DOHH2 (cell line): ENCODE results near the gene PCDHGB3.
"Not testable (repeated sequence)": the region's sequence is repeated elsewhere in the genome, so short reads cannot be mapped to it uniquely, and the experiment has no call there.

Experiments used
- H3F3A ChIP-seq: fragments of 200-600 bp; sonication (generic), shearing (Covaris generic); 2 replicates; pipeline ENCODE4 v1.6.0; 2016; ENCODE audit warnings: antibody characterized with exemption, mild to moderate bottlenecking; ENCODE audit not compliant: control insufficient read depth, insufficient read depth
- H3K27ac ChIP-seq: fragments of 200-600 bp; sonication (generic); 2 replicates; pipeline ENCODE4 v1.5.1; 2014; ENCODE audit warnings: low read depth, mild to moderate bottlenecking, low read length, moderate library complexity
- H3K27me3 ChIP-seq: fragments of 200-600 bp; sonication (generic); 2 replicates; pipeline ENCODE4 v1.6.1; 2014; ENCODE audit warnings: mild to moderate bottlenecking, low read length, mixed read lengths; ENCODE audit not compliant: control insufficient read depth
- H3K36me3 ChIP-seq: fragments of 200-600 bp; sonication (generic); 2 replicates; pipeline ENCODE4 v1.6.1; 2014; ENCODE audit warnings: mild to moderate bottlenecking, low read length, moderate library complexity, mixed read lengths; ENCODE audit not compliant: control insufficient read depth
- H3K4me1 ChIP-seq: fragments of 200-600 bp; sonication (generic); 2 replicates; pipeline ENCODE4 v1.6.1; 2014; ENCODE audit warnings: mild to moderate bottlenecking, low read length, mixed read lengths; ENCODE audit not compliant: control insufficient read depth
- H3K4me2 ChIP-seq: fragments of 200-600 bp; sonication (generic); 2 replicates; pipeline ENCODE4 v1.6.0; 2014; ENCODE audit warnings: mild to moderate bottlenecking, low read length, moderate library complexity
- H3K4me3 ChIP-seq: fragments of 200-600 bp; sonication (generic); 2 replicates; pipeline ENCODE4 v1.5.1; 2014; ENCODE audit warnings: mild to moderate bottlenecking, low read length, mixed read lengths
- H3K79me2 ChIP-seq: fragments of 200-600 bp; sonication (generic); 2 replicates; pipeline ENCODE4 v1.6.1; 2014; ENCODE audit warnings: mild to moderate bottlenecking, low read length, mixed read lengths; ENCODE audit not compliant: control insufficient read depth
- H3K9me2 ChIP-seq: fragments of 200-600 bp; sonication (generic); replicated peaks from 2 replicates; pipeline ENCODE4 v1.6.1; 2014; ENCODE audit warnings: mild to moderate bottlenecking, low read length, mixed read lengths; ENCODE audit not compliant: control insufficient read depth
- H3K9me3 ChIP-seq: fragments of 200-600 bp; sonication (generic); 2 replicates; pipeline ENCODE4 v1.6.1; 2014; ENCODE audit warnings: antibody characterized with exemption, low read length, mixed read lengths; ENCODE audit not compliant: control insufficient read depth, insufficient read depth
- H4K20me1 ChIP-seq: fragments of 200-600 bp; sonication (generic); 2 replicates; pipeline ENCODE4 v1.6.0; 2014; ENCODE audit warnings: low read depth, mild to moderate bottlenecking, antibody characterized with exemption, low read length, moderate library complexity; ENCODE audit not compliant: control insufficient read depth, insufficient read depth
- EZH2phosphoT487 ChIP-seq: fragments of 200-600 bp; sonication (generic); IDR thresholded peaks from 2 replicates; pipeline ENCODE4 v1.6.1; 2017; ENCODE audit warnings: borderline replicate concordance, mild to moderate bottlenecking, antibody characterized with exemption, low read length, moderate library complexity, mixed read lengths
- TF ChIP-seq, protein P1 (sequence below): fragments of 200-600 bp; sonication (generic); IDR thresholded peaks from one replicate; pipeline ENCODE4 v1.5.1; 2014; ENCODE audit warnings: antibody characterized with exemption, mild to moderate bottlenecking, low read depth, low read length; ENCODE audit not compliant: poor library complexity, severe bottlenecking

PCDHGB3 gene

DNA sequence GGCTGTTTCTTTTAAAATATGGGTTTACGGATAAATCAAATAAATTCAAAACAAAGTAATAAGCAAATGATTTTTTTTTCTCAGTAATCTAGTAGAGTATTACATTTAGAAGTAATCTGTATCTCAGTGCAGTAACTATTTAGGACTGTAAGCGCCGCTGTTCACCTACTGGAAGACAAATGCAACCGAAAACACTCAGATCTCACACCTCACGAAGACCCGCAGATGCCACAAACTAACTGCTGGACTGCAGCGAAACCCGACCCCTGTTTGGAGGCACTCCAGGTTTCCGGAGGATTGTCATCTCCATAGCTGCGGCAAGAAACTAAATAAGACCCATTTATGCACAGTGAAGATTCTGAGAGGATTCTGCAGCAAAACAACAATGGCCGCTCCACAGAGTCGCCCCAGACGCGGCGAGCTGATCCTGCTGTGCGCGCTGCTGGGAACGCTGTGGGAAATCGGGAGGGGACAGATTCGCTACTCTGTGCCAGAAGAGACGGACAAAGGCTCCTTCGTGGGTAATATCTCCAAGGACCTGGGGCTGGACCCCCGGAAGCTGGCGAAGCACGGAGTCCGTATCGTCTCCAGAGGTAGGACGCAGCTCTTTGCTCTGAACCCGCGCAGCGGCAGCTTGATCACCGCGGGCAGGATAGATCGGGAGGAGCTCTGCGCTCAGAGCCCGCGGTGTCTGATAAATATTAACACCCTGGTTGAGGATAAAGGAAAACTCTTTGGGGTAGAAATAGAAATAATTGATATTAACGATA is 22.6 kb downstream of the PCDHGB3 start, which contains the start of gene PCDHGA8:
Gene PCDHGA8, plus strand, starts transcription at position 205 of the 770 bp plus-strand sequence. Its CDS starts 181 bp downstream, at position 386.
- peaks cover 38% of the 10 kb centered on the region for H3K9me3 ChIP-seq
- H3K36me3 ChIP-seq = peaks cover 41% of the 10 kb centered on the region
- peaks cover 2% of the 10 kb centered on the region; the same call in 1 of the 2 replicates for H3F3A ChIP-seq
- peaks cover 7% of the 10 kb centered on the region for H3K79me2 ChIP-seq
- H3K9me2 ChIP-seq = no peaks in the 10 kb centered on the region
- TF ChIP-seq EZH2phosphoT487 = no peak
- TF ChIP-seq, protein P1, sequence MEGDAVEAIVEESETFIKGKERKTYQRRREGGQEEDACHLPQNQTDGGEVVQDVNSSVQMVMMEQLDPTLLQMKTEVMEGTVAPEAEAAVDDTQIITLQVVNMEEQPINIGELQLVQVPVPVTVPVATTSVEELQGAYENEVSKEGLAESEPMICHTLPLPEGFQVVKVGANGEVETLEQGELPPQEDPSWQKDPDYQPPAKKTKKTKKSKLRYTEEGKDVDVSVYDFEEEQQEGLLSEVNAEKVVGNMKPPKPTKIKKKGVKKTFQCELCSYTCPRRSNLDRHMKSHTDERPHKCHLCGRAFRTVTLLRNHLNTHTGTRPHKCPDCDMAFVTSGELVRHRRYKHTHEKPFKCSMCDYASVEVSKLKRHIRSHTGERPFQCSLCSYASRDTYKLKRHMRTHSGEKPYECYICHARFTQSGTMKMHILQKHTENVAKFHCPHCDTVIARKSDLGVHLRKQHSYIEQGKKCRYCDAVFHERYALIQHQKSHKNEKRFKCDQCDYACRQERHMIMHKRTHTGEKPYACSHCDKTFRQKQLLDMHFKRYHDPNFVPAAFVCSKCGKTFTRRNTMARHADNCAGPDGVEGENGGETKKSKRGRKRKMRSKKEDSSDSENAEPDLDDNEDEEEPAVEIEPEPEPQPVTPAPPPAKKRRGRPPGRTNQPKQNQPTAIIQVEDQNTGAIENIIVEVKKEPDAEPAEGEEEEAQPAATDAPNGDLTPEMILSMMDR = no peak
- H3K27me3 ChIP-seq = no peaks in the 10 kb centered on the region
- H3K4me2 ChIP-seq = no peak within 1 kb of the TSS
- H4K20me1 ChIP-seq = no peaks in the 10 kb centered on the region
- no peak within 1 kb of the TSS for H3K4me3 ChIP-seq
- no peak within 1 kb of the TSS for H3K27ac ChIP-seq
- no peaks in the 10 kb centered on the region for H3K4me1 ChIP-seq

DNA sequence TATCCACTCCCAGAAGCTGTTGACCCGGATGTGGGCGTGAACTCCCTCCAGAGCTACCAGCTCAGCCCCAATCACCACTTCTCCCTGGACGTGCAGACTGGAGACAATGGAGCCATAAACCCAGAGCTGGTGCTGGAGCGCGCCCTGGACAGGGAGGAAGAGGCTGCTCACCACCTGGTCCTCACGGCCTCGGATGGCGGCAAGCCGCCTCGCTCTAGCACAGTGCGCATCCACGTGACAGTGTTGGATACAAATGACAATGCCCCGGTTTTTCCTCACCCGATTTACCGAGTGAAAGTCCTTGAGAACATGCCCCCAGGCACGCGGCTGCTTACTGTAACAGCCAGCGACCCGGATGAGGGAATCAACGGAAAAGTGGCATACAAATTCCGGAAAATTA is 23.2 kb downstream of the PCDHGB3 start:
- no peak overlapping the region for H3K4me2 ChIP-seq
- H3K9me2 ChIP-seq = no peaks in the 10 kb centered on the region
- H3K4me1 ChIP-seq = no peaks in the 10 kb centered on the region
- H3K36me3 ChIP-seq = peaks cover 41% of the 10 kb centered on the region
- peaks cover 7% of the 10 kb centered on the region for H3K79me2 ChIP-seq
- peaks cover 2% of the 10 kb centered on the region; the same call in 1 of the 2 replicates for H3F3A ChIP-seq
- TF ChIP-seq EZH2phosphoT487 = no peak
- TF ChIP-seq, protein P1 = no peak
- no peaks in the 10 kb centered on the region for H3K27me3 ChIP-seq
- H3K9me3 ChIP-seq = peaks cover 36% of the 10 kb centered on the region
- H3K27ac ChIP-seq = no peak overlapping the region
- no peak overlapping the region for H3K4me3 ChIP-seq
- no peaks in the 10 kb centered on the region for H4K20me1 ChIP-seq

DNA sequence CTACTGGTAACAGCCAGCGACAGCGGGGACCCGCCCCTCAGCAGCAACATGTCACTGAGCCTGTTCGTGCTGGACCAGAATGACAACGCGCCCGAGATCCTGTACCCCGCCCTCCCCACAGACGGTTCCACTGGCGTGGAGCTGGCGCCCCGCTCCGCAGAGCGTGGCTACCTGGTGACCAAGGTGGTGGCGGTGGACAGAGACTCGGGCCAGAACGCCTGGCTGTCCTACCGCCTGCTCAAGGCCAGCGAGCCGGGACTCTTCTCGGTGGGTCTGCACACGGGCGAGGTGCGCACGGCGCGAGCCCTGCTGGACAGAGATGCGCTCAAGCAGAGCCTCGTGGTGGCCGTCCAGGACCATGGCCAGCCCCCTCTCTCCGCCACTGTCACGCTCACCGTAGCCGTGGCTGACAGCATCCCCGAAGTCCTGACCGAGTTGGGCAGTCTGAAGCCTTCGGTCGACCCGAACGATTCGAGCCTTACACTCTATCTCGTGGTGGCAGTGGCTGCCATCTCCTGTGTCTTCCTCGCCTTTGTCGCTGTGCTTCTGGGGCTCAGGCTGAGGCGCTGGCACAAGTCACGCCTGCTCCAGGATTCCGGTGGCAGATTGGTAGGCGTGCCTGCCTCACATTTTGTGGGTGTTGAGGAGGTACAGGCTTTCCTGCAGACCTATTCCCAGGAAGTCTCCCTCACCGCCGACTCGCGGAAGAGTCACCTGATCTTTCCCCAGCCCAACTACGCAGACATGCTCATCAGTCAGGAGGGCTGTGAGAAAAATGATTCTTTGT is 24.6 kb downstream of the PCDHGB3 start:
- not testable (repeated sequence) for H3K79me2 ChIP-seq, H3K4me3 ChIP-seq, H3K27ac ChIP-seq, H3K27me3 ChIP-seq, H3K4me1 ChIP-seq, H3F3A ChIP-seq, H3K4me2 ChIP-seq, H3K9me2 ChIP-seq, H4K20me1 ChIP-seq
- peaks cover 34% of the 10 kb centered on the region for H3K9me3 ChIP-seq
- peaks cover 41% of the 10 kb centered on the region for H3K36me3 ChIP-seq
